K562 (cell line): ENCODE data around the gene RTF1. TPM values are rescaled to one million over a fixed set of nuclear protein-coding genes. Genes with fewer than 3 reads are reported as not detected.

Experiments used
- ATAC-seq: fragments of 200-7000 bp; cut with Tn5 transposase; 3 replicates; pipeline ENCODE4 v1.9.1; 2020; ENCODE audit warnings: moderate library complexity
- BruUV-seq: library from RNA; stranded (reverse); fragments of 400-500 nt; replicated peaks from 2 replicates; lab custom pipeline; 2021; lab: Mats Ljungman, UMichigan
- CTCF ChIA-PET: fragments of 300-600 bp; formaldehyde crosslinking; extraction: SDS; loops from one replicate; lab custom pipeline; 2021; ENCODE audit warnings: low intra/inter-chr PET ratio; lab: Yijun Ruan, JAX
- POLR2A ChIA-PET: fragments of 300-600, 350-650 bp; sonication (Branson Sonifier 250); formaldehyde crosslinking; extraction: SDS; loops from one replicate; lab custom pipeline; 2021; ENCODE audit warnings: antibody characterized with exemption, inconsistent platforms; lab: Yijun Ruan, JAX
- DNase-seq, 4 experiments: peaks; one replicate each; pipeline versions ENCODE4 v3.0.0 to v3.0.0-alpha.2; 2011 to 2018; ENCODE audit warnings: low spot score in 3 of 4, mixed read lengths in 3 of 4; ENCODE audit errors: extremely low read depth in 1 of 4
- FAIRE-seq: peaks from 2 replicates; lab custom pipeline; 2011; peaks lifted over from hg19 to GRCh38; lab: Jason Lieb, UNC
- H2AFZ ChIP-seq: 2 replicates; pipeline ENCODE4 v1.6.0; 2011; ENCODE audit warnings: low read depth, low read length, control low read depth, inconsistent platforms
- H3K27ac ChIP-seq: fragments of 200-600 bp; 3 replicates; pipeline ENCODE4 v1.8.0; 2011; ENCODE audit warnings: low read depth, mild to moderate bottlenecking, control low read depth, inconsistent platforms, low read length, moderate library complexity, mixed read lengths; ENCODE audit errors: extremely low read depth
- H3K27me3 ChIP-seq, 2 experiments: fragments of 300-600 bp in 1 of 2; 2 replicates in 1 of 2; 3 replicates in 1 of 2; pipeline versions ENCODE4 v1.6.0 to v1.8.0; 2011; ENCODE audit warnings: inconsistent platforms in 2 of 2, low read length in 2 of 2, mild to moderate bottlenecking in 1 of 2, mixed read lengths in 1 of 2, moderate library complexity in 1 of 2; ENCODE audit not compliant: control insufficient read depth in 2 of 2, insufficient read depth in 2 of 2
- H3K36me3 ChIP-seq: fragments of 300-600 bp; 3 replicates; pipeline ENCODE4 v1.8.0; 2011; ENCODE audit warnings: mild to moderate bottlenecking, low read length, inconsistent platforms; ENCODE audit not compliant: control insufficient read depth, insufficient read depth
- H3K4me1 ChIP-seq, 2 experiments: fragments of 200-600 bp in 1 of 2; replicated peaks in 1 of 2; 2 replicates in 1 of 2; 3 replicates in 1 of 2; pipeline versions ENCODE4 v1.5.1 to v1.8.0; 2011; ENCODE audit warnings: inconsistent platforms in 2 of 2, low read length in 2 of 2, mild to moderate bottlenecking in 1 of 2, mixed read lengths in 1 of 2, moderate library complexity in 1 of 2; ENCODE audit not compliant: control insufficient read depth in 2 of 2, insufficient read depth in 2 of 2
- H3K4me2 ChIP-seq: 2 replicates; pipeline ENCODE4 v1.6.1; 2011; ENCODE audit warnings: low read length, control low read depth, inconsistent platforms, mixed read lengths; ENCODE audit not compliant: insufficient read depth
- H3K4me3 ChIP-seq: fragments of 200-600 bp; sonication (generic), shearing (Covaris generic); 2 replicates; pipeline ENCODE4 v1.5.1; 2016; ENCODE audit warnings: control low read depth, inconsistent platforms
- H3K79me2 ChIP-seq: fragments of 200-600 bp; 3 replicates; pipeline ENCODE4 v1.8.0; 2011; ENCODE audit warnings: low read length, inconsistent platforms; ENCODE audit not compliant: control insufficient read depth, insufficient read depth
- H3K9ac ChIP-seq, 2 experiments: 2 replicates each; pipeline versions ENCODE4 v1.6.0 to v1.6.1; 2011; ENCODE audit warnings: low read depth in 2 of 2, low read length in 2 of 2, control low read depth in 1 of 2, inconsistent platforms in 1 of 2, mild to moderate bottlenecking in 1 of 2, mixed read lengths in 1 of 2; ENCODE audit not compliant: insufficient read depth in 1 of 2
- H3K9me1 ChIP-seq: one replicate; pipeline ENCODE4 v1.6.0; 2011; ENCODE audit warnings: inconsistent platforms, mild to moderate bottlenecking, low read length, moderate library complexity; ENCODE audit not compliant: control insufficient read depth, insufficient read depth
- H3K9me3 ChIP-seq: replicated peaks from 2 replicates; pipeline ENCODE4 v1.5.1; 2011; ENCODE audit warnings: low read depth, low read length, inconsistent platforms; ENCODE audit not compliant: control insufficient read depth, insufficient read depth
- H4K20me1 ChIP-seq: replicated peaks from 2 replicates; pipeline ENCODE4 v1.6.1; 2011; ENCODE audit warnings: low read length, inconsistent platforms, mixed read lengths; ENCODE audit not compliant: control insufficient read depth, insufficient read depth
- ATF7 ChIP-seq: fragments of 450-650 bp; IDR thresholded peaks from 2 replicates; pipeline ENCODE4 v1.7.1; 2014; ENCODE audit warnings: mild to moderate bottlenecking, moderate library complexity
- BCOR ChIP-seq: fragments of 450-650 bp; IDR thresholded peaks from 2 replicates; pipeline ENCODE4 v1.6.1; 2016
- FOXA1 ChIP-seq: fragments of 450-650 bp; IDR thresholded peaks from 2 replicates; pipeline ENCODE4 v1.6.1; 2016; ENCODE audit warnings: mild to moderate bottlenecking, borderline replicate concordance
- MEIS2 ChIP-seq: fragments of 450-650 bp; IDR thresholded peaks from 2 replicates; pipeline ENCODE4 v1.6.1; 2014; ENCODE audit warnings: mild to moderate bottlenecking; ENCODE audit not compliant: partially characterized antibody
- NCOA1 ChIP-seq: fragments of 450-650 bp; IDR thresholded peaks from 2 replicates; pipeline ENCODE4 v1.6.1; 2016; ENCODE audit warnings: low read depth
- RAD21 ChIP-seq, 2 experiments: fragments of 250-450 bp in 1 of 2; fragments of 450-650 bp in 1 of 2; sonication (Bioruptor Pico) in 1 of 2; formaldehyde crosslinking in 1 of 2; IDR thresholded peaks in 1 of 2; conservative IDR thresholded peaks in 1 of 2; 2 replicates each; pipeline versions ENCODE4 v1.4.0 to v1.8.0; 2020 to 2022; ENCODE audit warnings: mild to moderate bottlenecking in 2 of 2, moderate library complexity in 1 of 2
- STAT5B ChIP-seq: fragments of 250-450 bp; sonication (Bioruptor Pico); IDR thresholded peaks from 2 replicates; pipeline ENCODE4 v1.8.0; 2021; ENCODE audit warnings: mild to moderate bottlenecking, inconsistent platforms
- TRIM28 ChIP-seq: fragments of 450-650 bp; IDR thresholded peaks from 2 replicates; pipeline ENCODE4 v1.6.1; 2017
- ZBTB11 ChIP-seq, 3 experiments: fragments of 200-800 bp in 1 of 3; fragments of 250-450 bp in 1 of 3; fragments of 450-650 bp in 1 of 3; sonication (Bioruptor Pico) in 1 of 3; sonication (Bioruptor generic) in 1 of 3; formaldehyde crosslinking in 1 of 3; IDR thresholded peaks; 2 replicates each; pipeline versions ENCODE4 v1.6.1 to v1.8.0; 2016 to 2022; ENCODE audit warnings: mild to moderate bottlenecking in 2 of 3, missing genetic modification characterization in 2 of 3, missing compliant biosample characterization in 1 of 3, moderate library complexity in 1 of 3
- ZNF12 ChIP-seq: sonication (generic); formaldehyde crosslinking; IDR thresholded peaks from 2 replicates; pipeline ENCODE4 v1.4.0; 2020; ENCODE audit warnings: mild to moderate bottlenecking, missing genetic modification reagents
- ZNF121 ChIP-seq: sonication (generic); formaldehyde crosslinking; conservative IDR thresholded peaks from 2 replicates; pipeline ENCODE4 v1.8.0; 2022; ENCODE audit warnings: missing genetic modification reagents
- ZNF518B ChIP-seq: fragments of 250-450 bp; sonication (Bioruptor Pico); IDR thresholded peaks from 2 replicates; pipeline ENCODE4 v1.5.0; 2021; ENCODE audit warnings: mild to moderate bottlenecking, moderate library complexity
- ZNF764 ChIP-seq: fragments of 250-450 bp; sonication (Bioruptor Pico); IDR thresholded peaks from 2 replicates; pipeline ENCODE4 v1.4.0; 2020; ENCODE audit warnings: low read depth, mild to moderate bottlenecking, moderate library complexity
- ZNF778 ChIP-seq: fragments of 450-650 bp; formaldehyde crosslinking; IDR thresholded peaks from 2 replicates; pipeline ENCODE4 v1.4.0; 2020; ENCODE audit warnings: mild to moderate bottlenecking, moderate library complexity
- WGBS: fragments of 100-300 bp; shearing (Covaris generic); methylation state at CpG from one replicate; pipeline ENCODE4 v1.1.6; 2016; ENCODE audit warnings: low coverage, mixed read lengths; ENCODE audit not compliant: insufficient coverage; ENCODE audit errors: missing lambda C conversion rate; 5-methylcytosine and 5-hydroxymethylcytosine counted together
- in situ Hi-C: fragments of 300-500 bp; cut with MboI; formaldehyde crosslinking; loops from 4 replicates; pipeline ENCODE4 v1.15.0; 2018; ENCODE audit warnings: inconsistent platforms, mixed read lengths
- intact Hi-C: fragments of 100-400 bp; cut with micrococcal nuclease; formaldehyde crosslinking; loops from 2 replicates; pipeline ENCODE4 v1.14.2; 2022
- polyA plus RNA-seq, 8 experiments: library from polyadenylated mRNA; depleted of rRNA in 4 of 8; stranded (reverse) in 5 of 8; unstranded in 3 of 8; fragments of >200 nt; fragmentation: Nextera tagmentation in 2 of 8; fragmentation: Illumina TruSeq in 1 of 8; extraction: Ambion mirVana in 2 of 8; extraction: Trizol in 1 of 8; gene quantifications; 2 replicates each; pipeline versions ENCODE4 v1.2.1 to v1.2.3, GENCODE V29; 2011 to 2014; ENCODE audit warnings: inconsistent platforms in 1 of 8, missing spikeins in 1 of 8
- total RNA-seq, 7 experiments: library from RNA; depleted of rRNA in 6 of 7; stranded (reverse); fragments of >200 nt in 6 of 7; fragmentation: Illumina TruSeq in 2 of 7; extraction: Trizol in 2 of 7; gene quantifications; 2 replicates each; pipeline versions ENCODE4 v1.2.1 to v1.2.3, GENCODE V29; 2011 to 2021; ENCODE audit warnings: low replicate concordance in 1 of 7

The RTF1 gene
- total and polyA plus RNA-seq, 9 of the 15 experiments (the other 6 are each of a cell fraction or from before 2014, with no cell fraction given) = 7.6 to 69.5 (median 31.5) TPM

GRCh38 chr15:41495736-41496599, 79.1 kb downstream of the RTF1 start:
- WGBS = 12% methylated on average over 32 of the region's 59 CpGs
- Histone ChIP-seq H3K9ac (peak overlapping the region; percentile 61 to 94), H3K4me1 (peaks cover 24 to 42% of the 10 kb centered on the region in 2 experiments), H3K27ac (peak overlapping the region; percentile 74), H3K4me3 (peak overlapping the region; percentile 60), H2AFZ (peak overlapping the region; percentile 82), H3K9me3 (no peaks in the 10 kb centered on the region), H3K36me3 (0 out of 3 replicates have a peak, but pooled peaks cover 6% of the 10 kb centered on the region), H3K79me2 (peaks cover 36% of the 10 kb centered on the region), H3K9me1 (no peaks in the 10 kb centered on the region), H3K4me2 (peak overlapping the region; percentile 90), H3K27me3 (no peaks in the 10 kb centered on the region), H4K20me1 (no peaks in the 10 kb centered on the region)
- ChIA-PET POLR2A (interaction anchor here (0.6 to 1.5 kb wide), 11 partner anchors 11 to 584 kb away, joined by 3 to 6 read pairs (median 4); no protein-coding TSS in a partner anchor), CTCF (no interaction called here)
- BruUV-seq = no TSS peak
- FAIRE-seq (peak; percentile 80), DNase-seq (peak; percentile 64 to 88 (median 74)), ATAC-seq (peak; percentile 71)
- intact Hi-C loops (loop anchor here (2.0 kb wide), 1 partner anchor 17 kb away; the partner anchor contains the start of gene LTK), in situ Hi-C loops (no loop called here)
- TF ChIP-seq FOXA1 (no peak), ZNF778 (CRISPR knock-in tag) (no peak), RAD21 (CRISPR knock-in tag; conservative IDR thresholded peaks at IDR 0.05 in 1 of 2, IDR thresholded peaks at IDR 0.05 in 1 of 2) (no peak), ATF7 (0 out of 2 replicates have a peak, but pooled peaks have one; percentile 61), ZBTB11 (CRISPR knock-in tag; IDR thresholded peaks at IDR 0.05) (peak in 1 of 3 experiments; percentile 58; a peak in 1 of 6 replicates), MEIS2 (peak; percentile 73), ZNF764 (CRISPR knock-in tag) (no peak), ZNF518B (CRISPR knock-in tag) (no peak), STAT5B (CRISPR knock-in tag) (no peak), ZNF12 (CRISPR knock-in tag) (no peak), ZNF121 (CRISPR knock-in tag) (no peak), TRIM28 (no peak), NCOA1 (peak; percentile 33; the same call in 1 of the 2 replicates), BCOR (peak; percentile 70; the same call in 1 of the 2 replicates)
